ENCODE data around the gene MAZ. TPM values are rescaled to one million over a fixed set of nuclear protein-coding genes. Genes with fewer than 3 reads are reported as not detected.

Gene MAZ
- total RNA-seq, 4 donors from 2014 or later = 98.4 to 180 (median 125) TPM

GRCh38 chr16:29820271-29820701 lies 14.0 kb downstream of the MAZ start, which contains the start of gene MVP:
Gene MVP (plus strand): TSS chr16:29820462. CDS start chr16:29830550, 10,088 bp downstream.
- Histone ChIP-seq H3K36me3 (peaks cover 12% of the 10 kb centered on the region), H3K27ac (peak within 1 kb of the TSS; percentile 88), H3K4me3 (peak within 1 kb of the TSS; percentile 63), H3K9me3 (no peaks in the 10 kb centered on the region), H3K27me3 (no peaks in the 10 kb centered on the region), H3K4me1 (peaks cover 80% of the 10 kb centered on the region)
- DNase-seq (ENCODE audit: low spot score in 2 of 2) = peak in 1 of 2 donors; percentile 78
- 0% methylated on average over 1 of the region's 4 CpGs for WGBS
- no peak for TF ChIP-seq EP300 (IDR thresholded peaks at IDR 0.05)
- no peak for TF ChIP-seq CTCF (IDR thresholded peaks at IDR 0.05)
- peak in 2 of 3 donors; percentile 20 to 52 for TF ChIP-seq POLR2AphosphoS5 (IDR thresholded peaks at IDR 0.05)
- peak in 1 of 2 donors; percentile 56 for TF ChIP-seq POLR2A (IDR thresholded peaks at IDR 0.05)

DNA sequence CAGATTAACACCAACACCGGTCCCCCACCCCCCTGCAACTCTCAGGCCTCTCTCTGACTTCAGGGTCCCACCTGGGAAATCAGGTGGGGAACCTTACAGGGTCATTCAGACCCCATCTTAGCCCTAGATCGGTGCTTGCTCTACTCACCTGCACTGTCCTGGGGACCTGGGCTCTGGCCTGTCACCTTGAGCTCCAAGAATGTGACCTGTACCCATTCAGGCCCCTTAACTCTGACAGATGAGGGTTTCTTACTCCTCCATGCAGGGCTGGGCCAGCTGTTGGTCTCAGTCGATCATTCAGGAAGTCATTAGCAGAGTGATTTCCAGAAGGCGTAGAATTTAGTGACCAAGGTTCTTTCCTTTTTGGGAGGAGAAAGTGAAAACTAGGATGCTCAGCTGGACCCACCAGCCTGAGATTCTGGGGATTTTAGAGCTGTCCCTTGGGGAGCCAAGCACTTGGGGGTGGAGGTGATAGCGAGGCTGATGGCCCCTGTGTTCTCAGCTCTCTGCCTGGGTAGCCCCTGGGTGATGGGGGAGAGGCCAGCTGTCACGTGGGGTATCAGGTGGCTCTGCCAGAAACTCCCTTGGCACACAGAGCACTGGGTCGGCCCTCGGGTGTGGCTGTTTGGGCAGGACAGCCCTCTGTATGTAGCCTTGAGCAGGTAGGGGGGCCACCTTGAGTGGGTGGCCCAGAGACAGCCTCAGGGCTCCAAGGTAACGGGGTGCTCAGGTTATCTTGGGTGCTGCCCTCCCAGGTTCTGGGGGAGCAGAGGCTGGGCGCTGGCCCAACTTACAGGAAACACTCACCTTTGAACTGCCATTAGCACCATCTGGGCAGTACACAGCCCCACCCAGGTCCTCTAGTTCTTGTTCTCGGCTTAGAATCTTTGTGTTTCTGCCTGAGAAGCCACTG lies 14.7 kb downstream of the MAZ start:
- no peak for TF ChIP-seq POLR2A (IDR thresholded peaks at IDR 0.05)
- TF ChIP-seq CTCF (IDR thresholded peaks at IDR 0.05) = no peak
- no peak for TF ChIP-seq EP300 (IDR thresholded peaks at IDR 0.05)
- TF ChIP-seq POLR2AphosphoS5 (IDR thresholded peaks at IDR 0.05) = no peak
- H3K9me3 ChIP-seq = no peaks in the 10 kb centered on the region
- peak overlapping the region; percentile 63 for H3K4me3 ChIP-seq
- no peak for DNase-seq (ENCODE audit: low spot score in 2 of 2)
- H3K27ac ChIP-seq = peak overlapping the region; percentile 88
- no peaks in the 10 kb centered on the region for H3K27me3 ChIP-seq
- peaks cover 12% of the 10 kb centered on the region for H3K36me3 ChIP-seq
- 11% methylated on average over 7 of the region's 11 CpGs for whole genome bisulfite sequencing
- H3K4me1 ChIP-seq = peaks cover 85% of the 10 kb centered on the region

DNA sequence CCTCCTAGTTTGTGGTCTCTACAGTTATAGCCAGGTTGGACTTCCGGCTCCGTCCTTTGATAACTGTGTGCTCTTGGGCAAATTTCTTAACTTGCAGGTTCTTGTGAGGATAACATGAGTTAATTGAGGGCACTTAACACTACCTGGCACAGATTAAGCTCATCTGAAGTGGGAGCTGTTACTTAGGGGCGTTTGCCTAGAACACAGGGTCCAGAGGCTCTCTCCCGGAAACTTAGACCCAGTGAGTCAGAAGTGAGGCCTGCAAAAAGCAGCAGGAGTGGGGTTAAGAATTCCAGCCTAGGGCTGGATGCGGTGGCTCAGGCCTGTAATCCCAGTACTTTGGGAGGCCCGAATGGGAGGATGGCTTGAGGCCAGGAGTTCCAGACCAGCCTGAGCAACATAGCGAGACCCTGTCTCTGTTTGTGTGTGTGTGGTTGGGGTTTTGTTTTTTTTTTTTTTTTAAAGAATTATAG lies 15.3 kb downstream of the MAZ start:
- WGBS = 12% methylated on average over 6 of the region's 7 CpGs

GRCh38 chr16:29824589-29825144 lies 18.3 kb downstream of the MAZ start:
- Histone ChIP-seq H3K27me3 (no peaks in the 10 kb centered on the region), H3K4me3 (no peak overlapping the region), H3K4me1 (peaks cover 67% of the 10 kb centered on the region), H3K9me3 (no peaks in the 10 kb centered on the region), H3K36me3 (peaks cover under 1% of the 10 kb centered on the region), H3K27ac (peak overlapping the region; percentile 63)
- DNase-seq (ENCODE audit: low spot score in 2 of 2) = no peak
- TF ChIP-seq POLR2AphosphoS5 (IDR thresholded peaks at IDR 0.05) = no peak
- 26% methylated on average over 7 of the region's 7 CpGs for WGBS

More for the DNA sequence above, 15.3 kb downstream of the MAZ start:
- peaks cover 12% of the 10 kb centered on the region for H3K36me3 ChIP-seq
- no peak for DNase-seq (ENCODE audit: low spot score in 2 of 2)
- H3K27ac ChIP-seq = peak overlapping the region; percentile 88
- H3K9me3 ChIP-seq = no peaks in the 10 kb centered on the region
- TF ChIP-seq EP300 (IDR thresholded peaks at IDR 0.05) = no peak
- no peak for TF ChIP-seq POLR2A (IDR thresholded peaks at IDR 0.05)
- no peak for TF ChIP-seq CTCF (IDR thresholded peaks at IDR 0.05)
- no peak for TF ChIP-seq POLR2AphosphoS5 (IDR thresholded peaks at IDR 0.05)
- no peaks in the 10 kb centered on the region for H3K27me3 ChIP-seq
- peak overlapping the region; percentile 63 for H3K4me3 ChIP-seq
- H3K4me1 ChIP-seq = peaks cover 86% of the 10 kb centered on the region

DNA sequence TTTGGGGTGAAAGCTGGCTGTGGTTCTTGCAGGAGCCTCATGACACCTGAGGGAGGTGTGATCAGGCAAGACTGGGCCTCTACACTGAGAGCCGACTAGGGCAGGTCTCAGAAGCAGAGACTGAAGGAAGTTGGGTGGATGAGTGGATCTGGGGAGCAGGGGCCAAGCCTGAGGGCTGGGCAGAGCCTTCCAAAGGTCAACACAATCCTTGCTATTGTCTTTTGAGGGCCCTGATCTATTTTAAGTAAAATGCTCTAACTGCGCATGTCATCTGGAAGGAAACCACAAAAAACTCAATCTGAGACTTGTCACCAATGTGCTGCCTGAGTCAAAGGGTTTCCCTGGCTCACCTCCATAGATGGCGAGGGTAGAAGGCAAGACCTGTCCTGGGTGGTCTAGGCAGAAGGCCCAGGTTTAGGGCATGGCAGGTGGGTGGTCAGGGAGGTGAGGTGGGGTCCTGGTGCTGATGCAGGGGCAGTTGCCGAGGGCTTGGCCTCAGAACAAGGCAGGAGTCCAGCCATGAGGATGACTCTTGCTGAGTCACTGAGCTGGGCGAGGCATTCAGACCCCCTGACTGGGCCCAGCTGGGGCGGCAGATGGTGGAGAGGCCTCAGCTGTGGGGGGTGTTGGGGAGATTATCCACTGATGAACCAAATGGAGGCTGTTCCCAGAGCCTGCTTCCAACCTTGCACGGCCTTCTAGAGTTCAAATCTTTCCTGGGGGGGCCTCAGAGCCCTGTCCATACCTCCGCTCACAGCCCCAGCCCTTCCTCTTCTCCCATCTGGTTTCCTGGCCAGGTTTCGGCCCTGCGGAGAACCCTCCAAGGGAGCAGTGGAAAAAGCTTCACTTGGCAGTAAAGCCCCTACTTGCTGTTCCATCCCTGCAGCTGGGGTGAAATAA lies 19.1 kb downstream of the MAZ start:
- H3K4me3 ChIP-seq = peak overlapping the region; percentile 11
- H3K4me1 ChIP-seq = peaks cover 62% of the 10 kb centered on the region
- WGBS = 68% methylated on average over 7 of the region's 10 CpGs

More for the DNA sequence above, 19.1 kb downstream of the MAZ start:
- Histone ChIP-seq H3K27ac (peak overlapping the region; percentile 63), H3K9me3 (no peaks in the 10 kb centered on the region), H3K36me3 (peaks cover under 1% of the 10 kb centered on the region), H3K27me3 (no peaks in the 10 kb centered on the region)
- no peak for TF ChIP-seq POLR2A (IDR thresholded peaks at IDR 0.05)
- TF ChIP-seq CTCF (IDR thresholded peaks at IDR 0.05) = no peak
- TF ChIP-seq EP300 (IDR thresholded peaks at IDR 0.05) = no peak
- TF ChIP-seq POLR2AphosphoS5 (IDR thresholded peaks at IDR 0.05) = no peak
- no peak for DNase-seq (ENCODE audit: low spot score in 2 of 2)

Measured in suprapubic skin (tissue), 4 donors.